MM.1S (cell line): Measurements from ENCODE around the gene GPR3.

Experiments
- DNase-seq: peaks from one replicate; pipeline ENCODE4 v3.0.0-alpha.2; 2015
- H2AFZ ChIP-seq: fragments of 300-600 bp; sonication (generic); 2 replicates; pipeline ENCODE4 v1.6.0; 2016; ENCODE audit warnings: antibody characterized with exemption, low read length
- H3F3A ChIP-seq: fragments of 300-600 bp; sonication (generic); 2 replicates; pipeline ENCODE4 v1.6.1; 2016; ENCODE audit warnings: mild to moderate bottlenecking, antibody characterized with exemption, low read length, moderate library complexity, mixed read lengths; ENCODE audit not compliant: insufficient read depth
- H3K27ac ChIP-seq: fragments of 300-600 bp; sonication (generic); 2 replicates; pipeline ENCODE4 v1.5.1; 2016; ENCODE audit warnings: mild to moderate bottlenecking, low read length
- H3K27me3 ChIP-seq: fragments of 300-600 bp; sonication (generic); replicated peaks from 2 replicates; pipeline ENCODE4 v1.6.0; 2016; ENCODE audit warnings: low read length; ENCODE audit not compliant: insufficient read depth
- H3K36me3 ChIP-seq: fragments of 300-600 bp; sonication (generic); replicated peaks from 2 replicates; pipeline ENCODE4 v1.6.1; 2016; ENCODE audit warnings: mild to moderate bottlenecking, low read length, mixed read lengths; ENCODE audit not compliant: insufficient read depth
- H3K4me1 ChIP-seq: fragments of 300-600 bp; sonication (generic); 2 replicates; pipeline ENCODE4 v1.6.1; 2016; ENCODE audit warnings: low read length, mixed read lengths
- H3K4me2 ChIP-seq: fragments of 300-600 bp; sonication (generic); 2 replicates; pipeline ENCODE4 v1.6.0; 2016; ENCODE audit warnings: low read depth, low read length
- H3K4me3 ChIP-seq: fragments of 300-600 bp; sonication (generic); 2 replicates; pipeline ENCODE4 v1.5.1; 2016; ENCODE audit warnings: low read length, mixed read lengths
- H3K79me2 ChIP-seq: fragments of 300-600 bp; sonication (generic); 2 replicates; pipeline ENCODE4 v1.6.1; 2016; ENCODE audit warnings: mixed run types, low read length, mixed read lengths
- H3K9ac ChIP-seq: fragments of 300-600 bp; sonication (generic); 2 replicates; pipeline ENCODE4 v1.6.1; 2016; ENCODE audit warnings: low read length, mixed read lengths
- H3K9me2 ChIP-seq: fragments of 300-600 bp; sonication (generic); replicated peaks from 2 replicates; pipeline ENCODE4 v1.6.1; 2016; ENCODE audit warnings: mild to moderate bottlenecking, low read length, mixed read lengths; ENCODE audit not compliant: insufficient read depth
- H3K9me3 ChIP-seq: fragments of 300-600 bp; sonication (generic); replicated peaks from 2 replicates; pipeline ENCODE4 v1.6.1; 2016; ENCODE audit warnings: mild to moderate bottlenecking, low read length, mixed read lengths; ENCODE audit not compliant: insufficient read depth
- H4K20me1 ChIP-seq: fragments of 300-600 bp; sonication (generic); 2 replicates; pipeline ENCODE4 v1.6.1; 2016; ENCODE audit warnings: mild to moderate bottlenecking, low read length, moderate library complexity, mixed read lengths; ENCODE audit not compliant: insufficient read depth
- CTCF ChIP-seq: fragments of 300-600 bp; sonication (generic); IDR thresholded peaks from 2 replicates; pipeline ENCODE4 v1.5.1; 2016; ENCODE audit warnings: antibody characterized with exemption, low read length, mixed read lengths
- EZH2 ChIP-seq: fragments of 300-600 bp; sonication (generic); optimal IDR thresholded peaks from 2 replicates; pipeline ENCODE3; 2017; ENCODE audit warnings: low read depth, mild to moderate bottlenecking, antibody characterized with exemption, low read length, mixed read lengths
- EZH2phosphoT487 ChIP-seq: fragments of 300-600 bp; sonication (generic); IDR thresholded peaks from 2 replicates; pipeline ENCODE4 v1.6.1; 2018; ENCODE audit warnings: antibody characterized with exemption, low read length

The GPR3 gene

DNA sequence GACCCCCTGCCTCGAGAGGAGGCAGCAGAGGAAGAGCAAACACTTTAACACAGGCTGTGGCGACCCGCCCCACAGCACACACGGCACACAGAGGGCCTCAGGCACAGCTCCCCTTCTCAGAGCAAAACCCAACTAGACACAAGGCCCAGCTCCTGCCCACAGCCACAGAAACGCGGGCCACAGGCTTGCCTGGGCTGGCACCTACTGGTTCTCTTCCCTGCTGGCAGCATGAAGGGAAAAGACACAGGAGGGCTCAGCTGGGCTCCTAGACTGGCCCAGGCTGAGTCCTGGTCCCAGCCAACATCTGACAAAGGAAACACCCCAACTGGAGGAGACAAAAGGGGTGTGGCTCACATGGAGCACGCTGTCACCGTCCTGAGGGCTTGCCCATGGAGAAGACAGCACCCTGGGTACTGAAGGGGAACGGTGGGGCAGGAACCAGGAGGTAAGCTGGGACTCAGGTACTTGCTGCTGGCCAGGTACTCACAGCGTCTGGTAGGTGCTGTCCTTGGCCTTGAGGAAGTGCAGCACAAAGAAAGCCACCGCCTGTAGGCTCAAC is 12.8 kb upstream of the GPR3 start:
- Histone ChIP-seq H3K9me2 (no peaks in the 10 kb centered on the region), H3K4me2 (no peak overlapping the region), H3K9me3 (no peaks in the 10 kb centered on the region), H3F3A (no peaks in the 10 kb centered on the region), H3K4me1 (no peaks in the 10 kb centered on the region), H3K36me3 (no peaks in the 10 kb centered on the region), H3K79me2 (no peaks in the 10 kb centered on the region), H3K4me3 (no peak overlapping the region), H3K27ac (no peak overlapping the region), H3K27me3 (0 out of 2 replicates have a peak, but pooled peaks cover 9% of the 10 kb centered on the region), H3K9ac (no peak overlapping the region), H2AFZ (no peak overlapping the region), H4K20me1 (no peaks in the 10 kb centered on the region)
- DNase-seq: no peak
- no peak for TF ChIP-seq EZH2phosphoT487
- TF ChIP-seq EZH2: no peak
- TF ChIP-seq CTCF: no peak

GRCh38 chr1:27380224-27380623 is 12.2 kb upstream of the GPR3 start:
- DNase-seq: no peak
- H3K4me2 ChIP-seq: no peak overlapping the region
- H4K20me1 ChIP-seq: no peaks in the 10 kb centered on the region
- H3K36me3 ChIP-seq: no peaks in the 10 kb centered on the region
- H3K79me2 ChIP-seq: no peaks in the 10 kb centered on the region
- H3K9ac ChIP-seq: no peak overlapping the region
- H3K4me3 ChIP-seq: no peak overlapping the region
- no peaks in the 10 kb centered on the region for H3K9me3 ChIP-seq
- no peak overlapping the region for H2AFZ ChIP-seq
- no peaks in the 10 kb centered on the region for H3F3A ChIP-seq
- H3K9me2 ChIP-seq: no peaks in the 10 kb centered on the region
- TF ChIP-seq CTCF (no peak), EZH2 (no peak)
- H3K4me1 ChIP-seq: no peaks in the 10 kb centered on the region
- 0 out of 2 replicates have a peak, but pooled peaks cover 9% of the 10 kb centered on the region for H3K27me3 ChIP-seq
- no peak overlapping the region for H3K27ac ChIP-seq

- Histone ChIP-seq H3K4me3 (no peak overlapping the region), H3K27ac (no peak overlapping the region), H3K9me2 (no peaks in the 10 kb centered on the region), H3K4me1 (no peaks in the 10 kb centered on the region), H3K27me3 (0 out of 2 replicates have a peak, but pooled peaks cover 7% of the 10 kb centered on the region), H3K4me2 (no peak overlapping the region), H4K20me1 (no peaks in the 10 kb centered on the region), H2AFZ (no peak overlapping the region), H3K9ac (no peak overlapping the region), H3K36me3 (no peaks in the 10 kb centered on the region), H3K79me2 (no peaks in the 10 kb centered on the region), H3F3A (no peaks in the 10 kb centered on the region), H3K9me3 (no peaks in the 10 kb centered on the region)
- no peak for TF ChIP-seq CTCF
- TF ChIP-seq EZH2: no peak
- no peak for TF ChIP-seq EZH2phosphoT487
- no peak for DNase-seq
Observed at GRCh38 chr1:27380766-27381733, 11.4 kb upstream of the GPR3 start.
